Trophoblast cell (in vitro differentiated cells and primary cell): ENCODE data around the gene PEX14.

Experiments
- DNase-seq, 2 donors: peaks; one replicate each; pipeline ENCODE4 v3.0.0-alpha.2; 2016
- H2AFZ ChIP-seq: 2 replicates; pipeline ENCODE4 v1.6.1; 2013; ENCODE audit warnings: low read length, moderate library complexity, mild to moderate bottlenecking; ENCODE audit not compliant: insufficient read depth, poor library complexity
- H2AK5ac ChIP-seq: 2 replicates; pipeline ENCODE4 v1.6.1; 2013; ENCODE audit warnings: mild to moderate bottlenecking, low read length
- H2BK120ac ChIP-seq: 2 replicates; pipeline ENCODE4 v1.6.1; 2013; ENCODE audit warnings: low read length, mild to moderate bottlenecking, moderate library complexity; ENCODE audit not compliant: insufficient read depth, poor library complexity
- H2BK12ac ChIP-seq: 2 replicates; pipeline ENCODE4 v1.6.1; 2013; ENCODE audit warnings: mild to moderate bottlenecking, low read length, moderate library complexity
- H2BK5ac ChIP-seq: 2 replicates; pipeline ENCODE4 v1.6.1; 2013; ENCODE audit warnings: low read length, low read depth, moderate library complexity, mild to moderate bottlenecking; ENCODE audit not compliant: poor library complexity
- H3K14ac ChIP-seq: 2 replicates; pipeline ENCODE4 v1.6.1; 2013; ENCODE audit warnings: mild to moderate bottlenecking, low read length
- H3K18ac ChIP-seq: 2 replicates; pipeline ENCODE4 v1.6.1; 2013; ENCODE audit warnings: mild to moderate bottlenecking, low read length
- H3K23ac ChIP-seq: 2 replicates; pipeline ENCODE4 v1.6.1; 2013; ENCODE audit warnings: low read length
- H3K27ac ChIP-seq: 2 replicates; pipeline ENCODE4 v1.5.1; 2013; ENCODE audit warnings: low read depth, mild to moderate bottlenecking, inconsistent platforms, low read length, moderate library complexity
- H3K27me3 ChIP-seq: 2 replicates; pipeline ENCODE4 v1.6.1; 2013; ENCODE audit warnings: inconsistent platforms, mild to moderate bottlenecking, low read length, moderate library complexity; ENCODE audit not compliant: insufficient read depth
- H3K36me3 ChIP-seq, 2 experiments: 1 replicate in 1 of 2; 2 replicates in 1 of 2; pipeline ENCODE4 v1.6.1; 2013; ENCODE audit warnings: low read length in 2 of 2, mild to moderate bottlenecking in 2 of 2, moderate library complexity in 1 of 2; ENCODE audit not compliant: insufficient read depth in 2 of 2, control insufficient read depth in 1 of 2
- H3K4ac ChIP-seq: 2 replicates; pipeline ENCODE4 v1.6.1; 2013; ENCODE audit warnings: low read depth, mild to moderate bottlenecking, low read length, moderate library complexity
- H3K4me1 ChIP-seq, 2 experiments: 1 replicate in 1 of 2; 2 replicates in 1 of 2; pipeline ENCODE4 v1.6.1; 2013; ENCODE audit warnings: low read length in 2 of 2, mild to moderate bottlenecking in 2 of 2, moderate library complexity in 1 of 2; ENCODE audit not compliant: insufficient read depth in 2 of 2, control insufficient read depth in 1 of 2
- H3K4me2 ChIP-seq: 2 replicates; pipeline ENCODE4 v1.6.1; 2013; ENCODE audit warnings: inconsistent platforms, mild to moderate bottlenecking, low read length, moderate library complexity
- H3K4me3 ChIP-seq: 2 replicates; pipeline ENCODE4 v1.5.1; 2013; ENCODE audit warnings: mild to moderate bottlenecking, low read depth, low read length, inconsistent platforms
- H3K79me1 ChIP-seq: one replicate; pipeline ENCODE4 v1.6.1; 2013; ENCODE audit warnings: low read length
- H3K79me2 ChIP-seq: 2 replicates; pipeline ENCODE4 v1.6.1; 2013; ENCODE audit warnings: low read length, mild to moderate bottlenecking; ENCODE audit not compliant: control insufficient read depth, insufficient read depth, poor library complexity
- H3K9ac ChIP-seq: 2 replicates; pipeline ENCODE4 v1.6.1; 2013; ENCODE audit warnings: mild to moderate bottlenecking, low read length
- H3K9me3 ChIP-seq: 2 replicates; pipeline ENCODE4 v1.6.1; 2013; ENCODE audit warnings: low read depth, mild to moderate bottlenecking, control low read depth, inconsistent platforms, low read length; ENCODE audit not compliant: insufficient read depth
- H4K12ac ChIP-seq: 2 replicates; pipeline ENCODE4 v1.6.1; 2013; ENCODE audit warnings: low read depth, mild to moderate bottlenecking, low read length, moderate library complexity
- H4K8ac ChIP-seq: 2 replicates; pipeline ENCODE4 v1.6.1; 2013; ENCODE audit warnings: low read depth, mild to moderate bottlenecking, low read length, moderate library complexity
- H4K91ac ChIP-seq: one replicate; pipeline ENCODE4 v1.6.1; 2013; ENCODE audit warnings: low read depth, mild to moderate bottlenecking, low read length, moderate library complexity
- WGBS: extraction: QIAGEN DNeasy Blood & Tissue Kit; methylation state at CpG from one replicate; pipeline ENCODE4 v1.1.7; 2013; ENCODE audit warnings: missing lambda C conversion rate; ENCODE audit not compliant: insufficient read length, insufficient coverage; ENCODE audit errors: extremely low coverage; 5-methylcytosine and 5-hydroxymethylcytosine counted together

Gene PEX14

GRCh38 chr1:10653370-10654125, 178.8 kb downstream of the PEX14 start:
- Histone ChIP-seq H3K9me3 (peaks cover 6% of the 10 kb centered on the region), H3K27me3 (peaks cover 13% of the 10 kb centered on the region), H3K27ac (no peak overlapping the region), H3K4me2 (no peak overlapping the region), H4K12ac (no peak overlapping the region), H3K4me1 (peaks cover 0 to 3% of the 10 kb centered on the region in 2 experiments), H2BK12ac (no peak overlapping the region), H3K9ac (no peak overlapping the region), H3K4ac (no peak overlapping the region), H3K79me1 (no peaks in the 10 kb centered on the region), H3K14ac (no peak overlapping the region), H2BK120ac (no peak overlapping the region), H2AK5ac (no peak overlapping the region), H3K4me3 (no peak overlapping the region), H3K18ac (no peak overlapping the region), H3K23ac (no peak overlapping the region), H2BK5ac (no peak overlapping the region), H3K79me2 (no peaks in the 10 kb centered on the region), H4K8ac (no peak overlapping the region), H2AFZ (no peak overlapping the region), H3K36me3 (no peaks in the 10 kb centered on the region), H4K91ac (no peak overlapping the region)
- no CpG with 5 or more reads among the region's 41 CpGs for WGBS
- no peak for DNase-seq

DNA sequence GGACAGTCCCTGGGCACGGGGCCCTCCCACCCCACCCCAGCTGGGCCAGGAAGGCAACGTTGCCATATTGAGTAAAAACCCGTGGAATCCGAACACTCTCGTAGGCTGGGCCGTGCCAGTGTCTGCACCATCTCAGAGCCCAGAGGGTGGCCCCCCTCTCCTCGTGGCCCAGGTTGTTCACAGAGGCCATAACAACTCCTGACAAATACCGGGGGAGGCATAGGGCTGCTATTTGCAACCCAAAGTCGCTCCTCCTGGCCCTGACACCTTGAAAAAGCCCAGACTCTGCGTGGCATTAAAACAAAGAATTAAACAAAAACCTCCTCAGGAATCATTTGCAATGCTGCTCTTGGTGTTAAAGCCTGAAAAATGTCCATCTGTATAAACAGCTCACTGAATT, 180.3 kb downstream of the PEX14 start:
- WGBS, result no CpG with 5 or more reads among the region's 10 CpGs
- Histone ChIP-seq H3K4me2 (no peak overlapping the region), H3K4me3 (no peak overlapping the region), H2BK120ac (no peak overlapping the region), H3K27me3 (peaks cover 9% of the 10 kb centered on the region), H3K9ac (no peak overlapping the region), H3K36me3 (no peaks in the 10 kb centered on the region), H4K91ac (no peak overlapping the region), H3K14ac (no peak overlapping the region), H4K8ac (no peak overlapping the region), H3K79me2 (no peaks in the 10 kb centered on the region), H2AK5ac (no peak overlapping the region), H2BK5ac (no peak overlapping the region), H3K9me3 (peaks cover 3% of the 10 kb centered on the region), H3K4ac (no peak overlapping the region), H2AFZ (no peak overlapping the region), H2BK12ac (no peak overlapping the region), H3K4me1 (peaks cover 0 to 3% of the 10 kb centered on the region in 2 experiments), H3K27ac (no peak overlapping the region), H4K12ac (no peak overlapping the region), H3K23ac (no peak overlapping the region), H3K79me1 (no peaks in the 10 kb centered on the region), H3K18ac (no peak overlapping the region)
- no peak for DNase-seq

DNA sequence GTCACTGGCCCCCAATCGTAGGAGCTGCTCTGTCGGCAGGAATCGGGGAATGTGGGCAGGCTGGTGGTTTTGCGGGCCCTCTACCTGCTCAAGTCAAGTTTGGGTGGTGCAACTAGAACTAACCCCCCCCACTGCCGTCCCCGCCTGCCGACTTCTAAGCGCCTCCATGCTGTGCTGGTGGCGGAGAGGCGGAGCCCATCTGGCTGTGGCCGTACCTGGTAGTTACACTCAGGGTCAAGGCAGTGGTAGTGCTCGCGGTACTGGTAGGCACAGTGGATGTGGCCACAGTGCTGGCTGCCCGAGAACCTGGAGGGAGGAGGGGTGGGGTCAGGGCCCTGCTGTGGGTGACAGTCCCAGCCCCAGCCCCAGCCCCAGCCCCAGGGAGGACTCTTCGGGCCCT, 181.7 kb downstream of the PEX14 start:
- H3K27ac ChIP-seq, result no peak overlapping the region
- no peak overlapping the region for H2AK5ac ChIP-seq
- H2BK12ac ChIP-seq, result no peak overlapping the region
- no peak overlapping the region for H2BK5ac ChIP-seq
- no peak overlapping the region for H2AFZ ChIP-seq
- H3K9me3 ChIP-seq, result peaks cover 2% of the 10 kb centered on the region
- no peak overlapping the region for H3K4ac ChIP-seq
- no peak overlapping the region for H3K4me3 ChIP-seq
- WGBS, result no CpG with 5 or more reads among the region's 15 CpGs
- H4K8ac ChIP-seq, result no peak overlapping the region
- no peak overlapping the region for H3K4me2 ChIP-seq
- peaks cover under 1% of the 10 kb centered on the region for H3K27me3 ChIP-seq
- DNase-seq, result no peak
- H3K9ac ChIP-seq, result no peak overlapping the region
- no peaks in the 10 kb centered on the region for H3K79me1 ChIP-seq
- no peak overlapping the region for H4K91ac ChIP-seq
- H3K36me3 ChIP-seq, result no peaks in the 10 kb centered on the region
- H2BK120ac ChIP-seq, result no peak overlapping the region
- no peak overlapping the region for H3K18ac ChIP-seq
- no peak overlapping the region for H3K23ac ChIP-seq
- no peak overlapping the region for H3K14ac ChIP-seq
- H4K12ac ChIP-seq, result no peak overlapping the region
- H3K4me1 ChIP-seq, result peaks cover 0 to under 1% of the 10 kb centered on the region in 2 experiments
- H3K79me2 ChIP-seq, result no peaks in the 10 kb centered on the region

GRCh38 chr1:10657088-10657847, 182.5 kb downstream of the PEX14 start:
- no peak overlapping the region for H4K12ac ChIP-seq
- H3K79me1 ChIP-seq, result no peaks in the 10 kb centered on the region
- H2AFZ ChIP-seq, result no peak overlapping the region
- H2BK5ac ChIP-seq, result no peak overlapping the region
- H3K4me1 ChIP-seq, result no peaks in the 10 kb centered on the region
- H2BK12ac ChIP-seq, result no peak overlapping the region
- no peak overlapping the region for H4K8ac ChIP-seq
- no peak overlapping the region for H2AK5ac ChIP-seq
- H3K18ac ChIP-seq, result no peak overlapping the region
- H3K27ac ChIP-seq, result no peak overlapping the region
- H3K27me3 ChIP-seq, result no peaks in the 10 kb centered on the region
- no CpG with 5 or more reads among the region's 29 CpGs for WGBS
- H2BK120ac ChIP-seq, result no peak overlapping the region
- no peaks in the 10 kb centered on the region for H3K36me3 ChIP-seq
- no peak overlapping the region for H3K9ac ChIP-seq
- no peak overlapping the region for H3K4ac ChIP-seq
- H3K23ac ChIP-seq, result no peak overlapping the region
- H3K9me3 ChIP-seq, result peaks cover 6% of the 10 kb centered on the region
- no peaks in the 10 kb centered on the region for H3K79me2 ChIP-seq
- no peak overlapping the region for H3K4me3 ChIP-seq
- no peak overlapping the region for H3K14ac ChIP-seq
- no peak for DNase-seq
- no peak overlapping the region for H4K91ac ChIP-seq
- H3K4me2 ChIP-seq, result no peak overlapping the region
